ENCODE results near the gene HMGXB3.
"Not testable (repeated sequence)": the region's sequence is repeated elsewhere in the genome, so short reads cannot be mapped to it uniquely, and the experiment has no call there.

HMGXB3 gene

GRCh38 chr5:150021491-150022157, 21.1 kb downstream of the HMGXB3 start:
- no peak for DNase-seq

- DNase-seq: no peak
Measured at GRCh38 chr5:150022158-150022531, 21.6 kb downstream of the HMGXB3 start.

GRCh38 chr5:150022681-150023080, 22.1 kb downstream of the HMGXB3 start:
- DNase-seq: no peak

GRCh38 chr5:150023136-150023535, 22.6 kb downstream of the HMGXB3 start:
- no peak for DNase-seq

- no peak for DNase-seq
Measured at GRCh38 chr5:150024346-150024984, 23.9 kb downstream of the HMGXB3 start.

GRCh38 chr5:150026682-150027172, 26.2 kb downstream of the HMGXB3 start:
- DNase-seq: no peak

- DNase-seq: not testable (repeated sequence)
Measured at GRCh38 chr5:150028047-150028446, 27.5 kb downstream of the HMGXB3 start.

GRCh38 chr5:150033334-150033733, 32.8 kb downstream of the HMGXB3 start:
- no peak for DNase-seq

- DNase-seq: peak; percentile 60
Measured at GRCh38 chr5:150034662-150035061, 34.1 kb downstream of the HMGXB3 start.

GRCh38 chr5:150035139-150035895, 34.8 kb downstream of the HMGXB3 start:
- DNase-seq: no peak

GRCh38 chr5:150036513-150036912, 36.0 kb downstream of the HMGXB3 start:
- no peak for DNase-seq

GRCh38 chr5:150038547-150038946, 38.0 kb downstream of the HMGXB3 start:
- no peak for DNase-seq

GRCh38 chr5:150042459-150042858, 41.9 kb downstream of the HMGXB3 start:
- DNase-seq: no peak

GRCh38 chr5:150043657-150044328, 43.3 kb downstream of the HMGXB3 start:
- no peak for DNase-seq

- no peak for DNase-seq
Measured at GRCh38 chr5:150044329-150044681, 43.8 kb downstream of the HMGXB3 start.

- no peak for DNase-seq
Measured at GRCh38 chr5:150044712-150045111, 44.2 kb downstream of the HMGXB3 start.

GRCh38 chr5:150045549-150045948, 45.0 kb downstream of the HMGXB3 start:
- no peak for DNase-seq

- no peak for DNase-seq
Measured at GRCh38 chr5:150046031-150046430, 45.5 kb downstream of the HMGXB3 start.

GRCh38 chr5:150050172-150050811, 49.8 kb downstream of the HMGXB3 start:
- DNase-seq: not testable (repeated sequence)

- no peak for DNase-seq
Measured at GRCh38 chr5:150051657-150052195, 51.2 kb downstream of the HMGXB3 start.

- DNase-seq: peak; percentile 13
Measured at GRCh38 chr5:150052226-150052955, 51.9 kb downstream of the HMGXB3 start.

Measured in femur (tissue), 1 donor.